K562 (cell line): Measurements from ENCODE around the gene UBE2H. TPM values are rescaled to one million over a fixed set of nuclear protein-coding genes. Genes with fewer than 3 reads are reported as not detected.

Experiments
- ETV5 ChIP-seq: sonication (generic); formaldehyde crosslinking; IDR thresholded peaks from 2 replicates; pipeline ENCODE4 v1.4.0; 2020; ENCODE audit warnings: low read depth, mild to moderate bottlenecking, missing genetic modification reagents
- FOXP1 ChIP-seq: sonication (generic); formaldehyde crosslinking; IDR thresholded peaks from 2 replicates; pipeline ENCODE4 v1.8.0; 2022; ENCODE audit warnings: mild to moderate bottlenecking, missing genetic modification reagents
- HCFC1 ChIP-seq: IDR thresholded peaks from 2 replicates; pipeline ENCODE4 v1.6.1; 2012; ENCODE audit warnings: low read depth, low read length, improper control_type of control experiment
- NR2C1 ChIP-seq, 2 experiments: fragments of 450-650 bp; IDR thresholded peaks; 2 replicates each; pipeline ENCODE4 v1.6.1; 2017; ENCODE audit warnings: mild to moderate bottlenecking in 2 of 2, antibody characterized with exemption in 1 of 2, inconsistent platforms in 1 of 2, missing compliant biosample characterization in 1 of 2, missing genetic modification characterization in 1 of 2
- RFX1 ChIP-seq: fragments of 450-650 bp; IDR thresholded peaks from 2 replicates; pipeline ENCODE4 v1.6.1; 2016; ENCODE audit warnings: mild to moderate bottlenecking, moderate library complexity
- SMC3 ChIP-seq: conservative IDR thresholded peaks from 2 replicates; pipeline ENCODE4 v1.6.1; 2011; ENCODE audit warnings: low read depth, low read length, improper control_type of control experiment; ENCODE audit not compliant: insufficient read depth
- ZBTB1 ChIP-seq: sonication (generic); formaldehyde crosslinking; IDR thresholded peaks from 2 replicates; pipeline ENCODE4 v1.8.1; 2023; ENCODE audit warnings: missing genetic modification reagents, low read depth, mild to moderate bottlenecking, borderline replicate concordance
- ZNF431 ChIP-seq: sonication (generic); formaldehyde crosslinking; IDR thresholded peaks from 2 replicates; pipeline ENCODE4 v1.8.0; 2022; ENCODE audit warnings: mild to moderate bottlenecking, missing genetic modification reagents
- polyA plus RNA-seq, 8 experiments: library from polyadenylated mRNA; depleted of rRNA in 4 of 8; stranded (reverse) in 5 of 8; unstranded in 3 of 8; fragments of >200 nt; fragmentation: Nextera tagmentation in 2 of 8; fragmentation: Illumina TruSeq in 1 of 8; extraction: Ambion mirVana in 2 of 8; extraction: Trizol in 1 of 8; gene quantifications; 2 replicates each; pipeline versions ENCODE4 v1.2.1 to v1.2.3, GENCODE V29; 2011 to 2014; ENCODE audit warnings: inconsistent platforms in 1 of 8, missing spikeins in 1 of 8
- total RNA-seq, 7 experiments: library from RNA; depleted of rRNA in 6 of 7; stranded (reverse); fragments of >200 nt in 6 of 7; fragmentation: Illumina TruSeq in 2 of 7; extraction: Trizol in 2 of 7; gene quantifications; 2 replicates each; pipeline versions ENCODE4 v1.2.1 to v1.2.3, GENCODE V29; 2011 to 2021; ENCODE audit warnings: low replicate concordance in 1 of 7
- TF ChIP-seq, protein P1 (sequence below), 2 experiments: fragments of 450-650 bp in 1 of 2; sonication (generic) in 1 of 2; formaldehyde crosslinking in 1 of 2; IDR thresholded peaks; 2 replicates each; pipeline versions ENCODE4 v1.7.1 to v1.9.0; 2016 to 2022; ENCODE audit warnings: inconsistent platforms in 1 of 2, mild to moderate bottlenecking in 1 of 2, missing genetic modification reagents in 1 of 2
- TF ChIP-seq, protein P2 (sequence below): fragments of 450-650 bp; IDR thresholded peaks from 2 replicates; pipeline ENCODE4 v1.6.1; 2016; ENCODE audit warnings: borderline replicate concordance
- TF ChIP-seq, protein P3 (sequence below): fragments of 200-800 bp; sonication (Bioruptor generic); IDR thresholded peaks from 2 replicates; pipeline ENCODE4 v1.6.1; 2017; ENCODE audit warnings: missing genetic modification characterization, missing compliant biosample characterization

The UBE2H gene
- total and polyA plus RNA-seq, 9 of the 15 experiments (the other 6 are each of a cell fraction or from before 2014, with no cell fraction given): 6.3 to 33.0 (median 13.3) TPM

DNA sequence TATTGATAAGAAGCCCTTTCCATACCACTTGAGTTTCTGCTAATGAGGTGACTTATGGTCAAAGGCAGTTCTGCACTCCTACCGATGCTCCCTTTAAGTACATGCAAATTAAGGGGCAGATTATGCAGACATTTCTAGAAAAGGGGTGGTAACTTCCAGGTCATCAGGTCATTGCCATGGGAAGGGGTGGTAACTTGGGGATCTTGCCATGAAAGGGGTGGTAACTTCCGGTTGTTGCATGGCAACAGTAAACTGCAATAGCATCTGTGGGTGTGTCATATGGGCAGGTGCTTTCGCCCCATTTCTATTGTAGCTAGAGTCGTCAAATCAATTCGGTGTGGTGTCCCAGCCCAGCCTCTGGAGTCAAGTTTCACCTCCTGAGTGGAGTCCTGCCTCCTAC is 150.9 kb downstream of the UBE2H start (continued):
- TF ChIP-seq, protein P1, sequence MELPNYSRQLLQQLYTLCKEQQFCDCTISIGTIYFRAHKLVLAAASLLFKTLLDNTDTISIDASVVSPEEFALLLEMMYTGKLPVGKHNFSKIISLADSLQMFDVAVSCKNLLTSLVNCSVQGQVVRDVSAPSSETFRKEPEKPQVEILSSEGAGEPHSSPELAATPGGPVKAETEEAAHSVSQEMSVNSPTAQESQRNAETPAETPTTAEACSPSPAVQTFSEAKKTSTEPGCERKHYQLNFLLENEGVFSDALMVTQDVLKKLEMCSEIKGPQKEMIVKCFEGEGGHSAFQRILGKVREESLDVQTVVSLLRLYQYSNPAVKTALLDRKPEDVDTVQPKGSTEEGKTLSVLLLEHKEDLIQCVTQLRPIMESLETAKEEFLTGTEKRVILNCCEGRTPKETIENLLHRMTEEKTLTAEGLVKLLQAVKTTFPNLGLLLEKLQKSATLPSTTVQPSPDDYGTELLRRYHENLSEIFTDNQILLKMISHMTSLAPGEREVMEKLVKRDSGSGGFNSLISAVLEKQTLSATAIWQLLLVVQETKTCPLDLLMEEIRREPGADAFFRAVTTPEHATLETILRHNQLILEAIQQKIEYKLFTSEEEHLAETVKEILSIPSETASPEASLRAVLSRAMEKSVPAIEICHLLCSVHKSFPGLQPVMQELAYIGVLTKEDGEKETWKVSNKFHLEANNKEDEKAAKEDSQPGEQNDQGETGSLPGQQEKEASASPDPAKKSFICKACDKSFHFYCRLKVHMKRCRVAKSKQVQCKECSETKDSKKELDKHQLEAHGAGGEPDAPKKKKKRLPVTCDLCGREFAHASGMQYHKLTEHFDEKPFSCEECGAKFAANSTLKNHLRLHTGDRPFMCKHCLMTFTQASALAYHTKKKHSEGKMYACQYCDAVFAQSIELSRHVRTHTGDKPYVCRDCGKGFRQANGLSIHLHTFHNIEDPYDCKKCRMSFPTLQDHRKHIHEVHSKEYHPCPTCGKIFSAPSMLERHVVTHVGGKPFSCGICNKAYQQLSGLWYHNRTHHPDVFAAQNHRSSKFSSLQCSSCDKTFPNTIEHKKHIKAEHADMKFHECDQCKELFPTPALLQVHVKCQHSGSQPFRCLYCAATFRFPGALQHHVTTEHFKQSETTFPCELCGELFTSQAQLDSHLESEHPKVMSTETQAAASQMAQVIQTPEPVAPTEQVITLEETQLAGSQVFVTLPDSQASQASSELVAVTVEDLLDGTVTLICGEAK (IDR thresholded peaks at IDR 0.05): peak; percentile 80
- TF ChIP-seq, protein P1 (CRISPR knock-in tag; IDR thresholded peaks at IDR 0.05): no peak
- TF ChIP-seq ZNF431 (CRISPR knock-in tag): no peak
- TF ChIP-seq FOXP1 (CRISPR knock-in tag): 0 out of 2 replicates have a peak, but pooled peaks have one; percentile 34
- TF ChIP-seq NR2C1 (IDR thresholded peaks at IDR 0.05): peak; percentile 91
- peak; percentile 95 for TF ChIP-seq NR2C1 (tag; IDR thresholded peaks at IDR 0.05)
- no peak for TF ChIP-seq HCFC1
- no peak for TF ChIP-seq ETV5
- TF ChIP-seq, protein P2, sequence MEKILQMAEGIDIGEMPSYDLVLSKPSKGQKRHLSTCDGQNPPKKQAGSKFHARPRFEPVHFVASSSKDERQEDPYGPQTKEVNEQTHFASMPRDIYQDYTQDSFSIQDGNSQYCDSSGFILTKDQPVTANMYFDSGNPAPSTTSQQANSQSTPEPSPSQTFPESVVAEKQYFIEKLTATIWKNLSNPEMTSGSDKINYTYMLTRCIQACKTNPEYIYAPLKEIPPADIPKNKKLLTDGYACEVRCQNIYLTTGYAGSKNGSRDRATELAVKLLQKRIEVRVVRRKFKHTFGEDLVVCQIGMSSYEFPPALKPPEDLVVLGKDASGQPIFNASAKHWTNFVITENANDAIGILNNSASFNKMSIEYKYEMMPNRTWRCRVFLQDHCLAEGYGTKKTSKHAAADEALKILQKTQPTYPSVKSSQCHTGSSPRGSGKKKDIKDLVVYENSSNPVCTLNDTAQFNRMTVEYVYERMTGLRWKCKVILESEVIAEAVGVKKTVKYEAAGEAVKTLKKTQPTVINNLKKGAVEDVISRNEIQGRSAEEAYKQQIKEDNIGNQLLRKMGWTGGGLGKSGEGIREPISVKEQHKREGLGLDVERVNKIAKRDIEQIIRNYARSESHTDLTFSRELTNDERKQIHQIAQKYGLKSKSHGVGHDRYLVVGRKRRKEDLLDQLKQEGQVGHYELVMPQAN: no peak
- TF ChIP-seq ZBTB1 (CRISPR knock-in tag): no peak
- TF ChIP-seq, protein P3, sequence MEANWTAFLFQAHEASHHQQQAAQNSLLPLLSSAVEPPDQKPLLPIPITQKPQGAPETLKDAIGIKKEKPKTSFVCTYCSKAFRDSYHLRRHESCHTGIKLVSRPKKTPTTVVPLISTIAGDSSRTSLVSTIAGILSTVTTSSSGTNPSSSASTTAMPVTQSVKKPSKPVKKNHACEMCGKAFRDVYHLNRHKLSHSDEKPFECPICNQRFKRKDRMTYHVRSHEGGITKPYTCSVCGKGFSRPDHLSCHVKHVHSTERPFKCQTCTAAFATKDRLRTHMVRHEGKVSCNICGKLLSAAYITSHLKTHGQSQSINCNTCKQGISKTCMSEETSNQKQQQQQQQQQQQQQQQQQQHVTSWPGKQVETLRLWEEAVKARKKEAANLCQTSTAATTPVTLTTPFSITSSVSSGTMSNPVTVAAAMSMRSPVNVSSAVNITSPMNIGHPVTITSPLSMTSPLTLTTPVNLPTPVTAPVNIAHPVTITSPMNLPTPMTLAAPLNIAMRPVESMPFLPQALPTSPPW (CRISPR knock-in tag): no peak
- no peak for TF ChIP-seq SMC3
- peak; percentile 86 for TF ChIP-seq RFX1
